HEK293 (cell line): Measurements from ENCODE around the gene EVI5.

ENCODE experiments used
- CTCF ChIP-seq: fragments of 450-650 bp; formaldehyde crosslinking; IDR thresholded peaks from 2 replicates; pipeline ENCODE4 v1.5.1; 2016; ENCODE audit warnings: missing biosample characterization, missing genetic modification characterization
- ZBTB1 ChIP-seq: fragments of 450-650 bp; formaldehyde crosslinking; IDR thresholded peaks from 2 replicates; pipeline ENCODE4 v1.5.1; 2016; ENCODE audit warnings: missing biosample characterization, missing genetic modification characterization
- ZBTB7A ChIP-seq: fragments of 450-650 bp; formaldehyde crosslinking; IDR thresholded peaks from 2 replicates; pipeline ENCODE4 v1.5.1; 2016; ENCODE audit warnings: low read depth, missing biosample characterization, missing genetic modification characterization
- ZNF792 ChIP-seq: fragments of 450-650 bp; formaldehyde crosslinking; IDR thresholded peaks from 2 replicates; pipeline ENCODE4 v1.5.1; 2016; ENCODE audit warnings: missing biosample characterization, missing genetic modification characterization
- ZNF837 ChIP-seq: fragments of 450-650 bp; formaldehyde crosslinking; IDR thresholded peaks from 2 replicates; pipeline ENCODE4 v1.5.1; 2016; ENCODE audit warnings: missing biosample characterization, missing genetic modification characterization

GRCh38 chr1:92473781-92474495 is 311.0 kb downstream of the EVI5 start:
- TF ChIP-seq CTCF (tag by site-specific recombination) (no peak), ZBTB1 (no peak), ZNF837 (tag by site-specific recombination) (no peak), ZNF792 (no peak), ZBTB7A (no peak)
